ENCODE results near the gene PRKN.

PRKN gene

GRCh38 chr6:162772466-162772865 is 44.9 kb upstream of the PRKN start:
- no peaks in the 10 kb centered on the region for H3K9me2 ChIP-seq (ENCODE audit: low read depth, low read length)
- no peak overlapping the region for H2AFZ ChIP-seq (ENCODE audit: low read length)
- no peaks in the 10 kb centered on the region for H3K79me2 ChIP-seq (ENCODE audit: insufficient read depth, low read length)
- H3K9ac ChIP-seq (ENCODE audit: low read length), result no peak overlapping the region
- TF ChIP-seq EZH2 (IDR thresholded peaks at IDR 0.05; ENCODE audit: borderline replicate concordance, low read length) (no peak), CTCF (IDR thresholded peaks at IDR 0.05; ENCODE audit: low read length) (no peak)
- H4K20me1 ChIP-seq (ENCODE audit: insufficient read depth, low read length), result no peaks in the 10 kb centered on the region
- H3K4me1 ChIP-seq (ENCODE audit: insufficient read depth, low read length, severe bottlenecking), result no peaks in the 10 kb centered on the region
- H3K4me2 ChIP-seq (ENCODE audit: low read length), result no peak overlapping the region
- no peaks in the 10 kb centered on the region for H3K9me3 ChIP-seq (ENCODE audit: low read length)
- H3F3A ChIP-seq (ENCODE audit: insufficient read depth, low read length), result no peaks in the 10 kb centered on the region
- no peaks in the 10 kb centered on the region for H3K36me3 ChIP-seq (ENCODE audit: insufficient read depth, low read length)
- H3K27ac ChIP-seq (ENCODE audit: low read depth, low read length, poor library complexity, severe bottlenecking), result no peak overlapping the region
- H3K27me3 ChIP-seq (ENCODE audit: insufficient read depth, low read length), result no peaks in the 10 kb centered on the region
- H3K4me3 ChIP-seq (ENCODE audit: low read depth, low read length, poor library complexity, severe bottlenecking), result no peak overlapping the region

GRCh38 chr6:162770955-162771354 is 43.4 kb upstream of the PRKN start:
- no peaks in the 10 kb centered on the region for H3K79me2 ChIP-seq (ENCODE audit: insufficient read depth, low read length)
- H3F3A ChIP-seq (ENCODE audit: insufficient read depth, low read length), result no peaks in the 10 kb centered on the region
- H2AFZ ChIP-seq (ENCODE audit: low read length), result no peak overlapping the region
- TF ChIP-seq EZH2 (IDR thresholded peaks at IDR 0.05; ENCODE audit: borderline replicate concordance, low read length) (no peak), CTCF (IDR thresholded peaks at IDR 0.05; ENCODE audit: low read length) (no peak)
- H4K20me1 ChIP-seq (ENCODE audit: insufficient read depth, low read length), result no peaks in the 10 kb centered on the region
- H3K27ac ChIP-seq (ENCODE audit: low read depth, low read length, poor library complexity, severe bottlenecking), result no peak overlapping the region
- no peak overlapping the region for H3K4me2 ChIP-seq (ENCODE audit: low read length)
- H3K9me2 ChIP-seq (ENCODE audit: low read depth, low read length), result no peaks in the 10 kb centered on the region
- H3K27me3 ChIP-seq (ENCODE audit: insufficient read depth, low read length), result no peaks in the 10 kb centered on the region
- no peaks in the 10 kb centered on the region for H3K36me3 ChIP-seq (ENCODE audit: insufficient read depth, low read length)
- no peak overlapping the region for H3K9ac ChIP-seq (ENCODE audit: low read length)
- H3K4me3 ChIP-seq (ENCODE audit: low read depth, low read length, poor library complexity, severe bottlenecking), result no peak overlapping the region
- no peaks in the 10 kb centered on the region for H3K4me1 ChIP-seq (ENCODE audit: insufficient read depth, low read length, severe bottlenecking)
- no peaks in the 10 kb centered on the region for H3K9me3 ChIP-seq (ENCODE audit: low read length)

DNA sequence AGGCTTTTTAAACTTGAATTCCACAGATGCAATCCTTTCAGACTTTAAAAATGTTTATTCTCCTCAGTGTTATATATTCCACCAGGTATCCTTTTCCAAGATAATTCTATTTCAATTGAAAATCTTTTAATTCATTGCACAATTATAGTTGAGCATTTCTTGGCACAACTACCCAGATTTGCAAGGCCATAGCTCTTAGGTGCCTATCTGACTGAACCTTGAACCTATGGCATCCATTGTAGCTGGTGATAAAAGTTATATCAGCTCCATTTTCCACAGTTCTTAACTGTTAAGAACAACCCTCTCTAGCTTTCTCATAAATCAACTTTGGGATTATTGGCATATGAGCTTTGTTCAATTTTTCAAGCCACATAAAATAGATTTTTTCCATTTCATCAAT is 42.6 kb upstream of the PRKN start:
- no peaks in the 10 kb centered on the region for H3F3A ChIP-seq (ENCODE audit: insufficient read depth, low read length)
- no peak overlapping the region for H3K9ac ChIP-seq (ENCODE audit: low read length)
- H3K4me3 ChIP-seq (ENCODE audit: low read depth, low read length, poor library complexity, severe bottlenecking), result no peak overlapping the region
- H3K27ac ChIP-seq (ENCODE audit: low read depth, low read length, poor library complexity, severe bottlenecking), result no peak overlapping the region
- H3K9me3 ChIP-seq (ENCODE audit: low read length), result no peaks in the 10 kb centered on the region
- no peaks in the 10 kb centered on the region for H3K79me2 ChIP-seq (ENCODE audit: insufficient read depth, low read length)
- no peaks in the 10 kb centered on the region for H3K36me3 ChIP-seq (ENCODE audit: insufficient read depth, low read length)
- H2AFZ ChIP-seq (ENCODE audit: low read length), result no peak overlapping the region
- H4K20me1 ChIP-seq (ENCODE audit: insufficient read depth, low read length), result no peaks in the 10 kb centered on the region
- no peak overlapping the region for H3K4me2 ChIP-seq (ENCODE audit: low read length)
- no peaks in the 10 kb centered on the region for H3K4me1 ChIP-seq (ENCODE audit: insufficient read depth, low read length, severe bottlenecking)
- no peaks in the 10 kb centered on the region for H3K9me2 ChIP-seq (ENCODE audit: low read depth, low read length)
- no peaks in the 10 kb centered on the region for H3K27me3 ChIP-seq (ENCODE audit: insufficient read depth, low read length)
- TF ChIP-seq EZH2 (IDR thresholded peaks at IDR 0.05; ENCODE audit: borderline replicate concordance, low read length) (no peak), CTCF (IDR thresholded peaks at IDR 0.05; ENCODE audit: low read length) (no peak)

All from OCI-LY1 (cell line).